Right kidney (tissue), 1 donor: ENCODE results near the gene MAML2.
A peak's percentile ranks its signal among the peaks of the same experiment; 100 is the strongest.

Source experiments
- DNase-seq: peaks from one replicate; pipeline ENCODE4 v3.0.0-alpha.2; 2016

Gene MAML2

DNA sequence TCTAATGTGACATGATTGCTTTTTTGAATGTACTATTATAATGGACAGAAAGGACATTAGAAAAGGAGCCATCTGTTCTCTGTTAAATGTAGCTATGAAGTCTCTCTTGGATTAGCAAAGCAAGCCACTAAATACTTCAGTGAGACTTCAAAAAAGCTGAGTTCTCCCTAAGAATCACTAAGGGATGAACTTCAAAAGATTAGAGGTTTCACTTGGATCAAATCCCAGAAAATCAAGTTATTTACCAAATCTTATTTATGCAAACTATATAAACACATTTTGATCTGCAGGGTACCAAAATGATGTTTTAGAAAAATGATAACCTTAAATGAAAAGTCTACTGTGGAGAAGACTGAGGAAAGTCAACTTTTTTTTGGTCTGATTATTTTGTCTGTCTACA is 337.0 kb downstream of the MAML2 start:
- DNase-seq, result no peak

DNA sequence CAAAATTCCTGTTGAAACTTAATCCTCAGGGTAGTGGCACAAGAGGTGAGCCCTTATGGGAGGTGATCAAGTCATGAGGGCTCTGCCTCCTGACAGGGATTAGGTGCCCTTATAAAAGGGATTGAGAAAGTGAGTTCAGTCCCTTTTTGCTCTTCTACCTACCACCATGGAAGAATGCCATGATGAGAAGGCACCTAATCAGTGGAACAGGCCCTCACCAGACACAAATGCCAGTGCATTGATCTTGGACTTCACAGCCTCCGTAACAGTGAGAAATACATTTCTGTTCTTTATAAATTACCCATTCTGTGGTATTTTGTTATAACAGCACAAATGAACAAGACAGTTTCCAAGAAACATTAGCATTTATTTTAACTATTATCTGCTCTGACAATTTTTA is 338.1 kb downstream of the MAML2 start:
- DNase-seq, result no peak

DNA sequence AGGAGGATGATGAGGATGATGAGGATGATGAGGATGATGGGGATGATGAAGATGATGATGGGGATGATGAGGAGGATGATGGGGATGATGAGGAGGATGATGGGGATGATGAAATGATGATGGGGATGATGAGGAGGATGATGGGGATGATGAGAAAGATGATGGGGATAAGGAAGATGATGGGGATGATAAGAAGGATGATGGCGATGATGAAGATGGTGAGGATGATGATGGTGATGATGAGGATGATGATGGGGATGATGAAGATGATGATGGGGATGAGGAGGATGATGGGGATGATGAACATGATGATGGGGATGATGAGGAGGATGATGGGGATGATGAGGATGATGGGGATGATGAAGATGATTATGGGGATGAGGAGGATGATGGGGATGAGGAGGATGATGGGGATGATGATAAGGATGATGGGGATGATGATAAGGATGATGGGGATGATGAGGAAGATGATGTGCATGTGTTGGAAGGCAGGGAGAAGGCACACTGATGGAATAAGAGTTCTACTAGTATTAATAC is 340.2 kb downstream of the MAML2 start:
- DNase-seq, result no peak

GRCh38 chr11:96002339-96002738 is 340.7 kb downstream of the MAML2 start:
- DNase-seq, result no peak

GRCh38 chr11:96001037-96001436 is 342.0 kb downstream of the MAML2 start:
- DNase-seq, result no peak

- DNase-seq, result no peak
These were observed 343.1 kb downstream of the MAML2 start for GRCh38 chr11:95999711-96000406.

DNA sequence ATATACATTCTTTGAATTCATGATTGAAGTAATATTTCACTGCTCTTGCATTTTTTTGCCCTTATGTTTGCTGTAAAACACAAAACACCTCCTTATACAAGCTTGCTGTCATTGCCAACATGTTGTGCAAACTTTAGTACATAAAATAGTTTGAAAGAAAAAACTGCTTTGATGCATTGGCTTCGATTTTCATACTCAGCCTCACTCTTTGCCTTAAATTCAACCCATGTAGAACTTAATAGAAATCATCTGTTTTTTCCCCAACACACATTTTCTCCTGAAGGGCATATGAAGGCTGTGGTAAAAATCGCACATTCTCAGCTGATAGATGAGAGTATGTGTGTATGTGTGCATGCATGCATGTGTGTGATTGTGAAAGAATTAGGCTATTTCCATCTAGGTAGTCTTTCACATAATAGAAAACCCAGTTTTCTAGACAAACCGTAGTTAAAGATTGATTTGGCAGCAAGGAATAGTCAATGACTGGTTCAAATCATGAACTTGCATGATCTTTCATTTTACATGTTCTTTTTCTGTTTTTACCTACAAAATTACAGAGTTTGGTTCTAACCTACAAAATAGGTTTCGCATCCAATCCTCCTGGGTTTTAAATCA is 346.3 kb downstream of the MAML2 start:
- no peak for DNase-seq

- DNase-seq, result no peak
These were observed 348.7 kb downstream of the MAML2 start for GRCh38 chr11:95994329-95994728.

- DNase-seq, result peak; percentile 19
These were observed 349.3 kb downstream of the MAML2 start for GRCh38 chr11:95993438-95994298.

DNA sequence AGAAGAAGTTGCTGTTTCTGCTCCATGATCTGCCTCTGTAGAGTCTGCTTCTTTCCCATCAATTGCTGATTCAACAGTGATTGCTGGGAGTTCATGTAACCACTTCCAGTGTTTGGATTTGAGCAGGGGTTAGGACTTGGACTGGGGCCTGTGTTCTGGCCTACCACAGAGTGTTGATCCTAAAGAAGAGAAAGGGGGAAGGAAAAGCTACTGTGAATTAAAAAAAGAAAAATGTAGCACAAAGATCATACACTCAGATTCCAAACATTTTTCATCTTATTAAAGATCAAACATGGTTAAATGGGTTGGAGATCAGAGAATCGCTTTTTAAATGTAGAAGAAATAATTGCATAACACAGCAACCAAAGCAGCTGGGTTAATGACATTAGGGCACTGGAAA is 351.4 kb downstream of the MAML2 start:
- no peak for DNase-seq

GRCh38 chr11:95991101-95991500 is 351.9 kb downstream of the MAML2 start:
- DNase-seq, result no peak

DNA sequence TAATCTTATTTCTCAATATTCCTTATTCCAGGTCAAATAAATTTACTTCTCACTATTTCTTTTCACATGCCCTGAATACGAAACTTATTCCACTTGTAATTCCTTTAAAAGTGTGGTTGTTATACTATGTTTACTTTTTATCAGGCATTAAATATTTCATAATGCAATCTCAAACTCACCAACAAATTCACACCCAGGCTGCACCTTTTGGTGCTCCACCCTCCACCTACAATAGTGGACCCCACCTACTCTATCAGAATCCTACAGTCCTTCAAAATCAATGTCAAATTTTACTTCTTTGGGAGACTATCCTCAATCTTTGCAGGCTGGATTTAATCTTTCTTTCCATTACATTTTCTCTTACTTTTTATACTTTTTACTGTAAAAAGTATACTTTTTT is 353.2 kb downstream of the MAML2 start:
- no peak for DNase-seq

GRCh38 chr11:95989076-95989605 is 353.9 kb downstream of the MAML2 start:
- DNase-seq, result no peak

DNA sequence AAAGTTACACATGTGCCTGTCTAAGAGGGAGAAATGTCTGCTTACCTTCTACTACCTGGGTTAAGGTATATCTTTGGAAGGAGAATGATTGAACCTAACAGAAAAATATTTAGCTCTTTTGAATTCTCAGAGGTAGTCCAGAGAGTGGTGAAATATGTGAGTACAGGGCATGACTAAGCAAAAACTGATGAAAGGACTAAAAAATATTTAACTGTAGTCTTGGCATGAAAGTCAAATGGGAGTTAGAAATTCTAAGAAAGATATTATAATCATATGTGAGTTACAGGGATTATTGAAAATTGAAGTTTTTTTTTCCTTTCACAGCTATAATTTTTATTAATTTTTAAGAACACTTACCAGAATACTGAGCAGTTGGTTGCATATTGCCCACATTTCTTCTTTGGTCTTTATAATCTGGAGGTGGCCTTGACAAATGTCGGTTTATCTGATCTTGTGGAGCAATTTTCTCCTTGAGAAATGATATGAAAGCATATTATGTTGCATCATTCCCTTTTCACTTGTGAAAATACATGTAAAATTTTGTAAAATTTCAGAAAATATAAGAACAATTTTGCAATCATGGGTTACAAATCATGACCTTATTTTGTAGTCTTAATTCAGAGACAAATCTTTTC is 357.7 kb downstream of the MAML2 start:
- DNase-seq, result no peak

- no peak for DNase-seq
These were observed 358.9 kb downstream of the MAML2 start for GRCh38 chr11:95984072-95984471.

DNA sequence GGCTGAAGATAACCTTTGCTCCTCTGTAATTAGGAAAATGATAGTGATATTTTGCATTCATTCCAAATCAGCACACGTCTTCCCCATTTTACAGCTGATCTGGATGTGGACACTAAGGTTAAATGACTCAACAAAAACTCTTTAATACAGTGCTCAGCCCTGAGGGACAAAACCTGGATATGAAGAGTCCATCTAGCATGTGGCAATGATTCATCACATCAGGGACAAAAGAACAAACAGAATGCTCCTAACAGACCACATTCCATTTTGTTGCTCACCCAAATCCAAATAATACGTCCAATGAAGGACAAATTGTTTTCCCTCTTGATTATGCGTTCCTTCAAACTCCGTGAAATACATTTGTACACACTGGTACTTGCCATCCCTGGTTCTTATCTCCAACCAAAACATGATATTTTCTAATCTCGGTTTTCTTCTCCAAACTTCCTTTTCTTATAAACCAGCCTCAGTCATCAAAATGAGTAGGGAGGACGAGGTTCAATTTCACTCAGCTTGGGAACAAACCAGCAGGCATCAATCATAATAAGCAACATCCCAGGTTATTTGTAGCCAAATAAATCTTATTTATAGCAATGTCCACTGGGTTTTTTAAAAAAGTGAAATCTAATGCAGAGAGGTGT is 365.3 kb downstream of the MAML2 start:
- DNase-seq, result no peak

GRCh38 chr11:95976550-95976949 is 366.4 kb downstream of the MAML2 start:
- DNase-seq, result no peak

DNA sequence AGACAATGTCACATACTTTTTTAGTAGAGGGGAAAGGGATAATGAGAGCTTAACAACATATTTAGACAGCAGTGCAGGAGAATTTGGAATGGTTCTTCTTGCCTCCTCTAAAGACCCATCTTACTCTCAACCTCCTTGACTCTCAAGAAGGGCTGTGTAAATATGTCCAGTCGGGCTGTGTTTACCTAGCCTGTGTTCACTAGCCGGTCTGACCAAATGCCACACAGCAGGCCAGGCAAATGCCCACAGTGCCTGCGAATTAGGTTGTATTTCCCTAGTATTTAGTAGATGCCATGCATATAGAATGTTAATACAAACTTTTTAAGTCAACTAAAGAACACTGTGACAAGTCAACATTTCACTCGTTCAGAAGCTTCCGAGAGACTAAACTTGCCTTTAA is 367.7 kb downstream of the MAML2 start:
- no peak for DNase-seq

- DNase-seq, result no peak
These were observed 370.9 kb downstream of the MAML2 start for GRCh38 chr11:95972060-95972459.

DNA sequence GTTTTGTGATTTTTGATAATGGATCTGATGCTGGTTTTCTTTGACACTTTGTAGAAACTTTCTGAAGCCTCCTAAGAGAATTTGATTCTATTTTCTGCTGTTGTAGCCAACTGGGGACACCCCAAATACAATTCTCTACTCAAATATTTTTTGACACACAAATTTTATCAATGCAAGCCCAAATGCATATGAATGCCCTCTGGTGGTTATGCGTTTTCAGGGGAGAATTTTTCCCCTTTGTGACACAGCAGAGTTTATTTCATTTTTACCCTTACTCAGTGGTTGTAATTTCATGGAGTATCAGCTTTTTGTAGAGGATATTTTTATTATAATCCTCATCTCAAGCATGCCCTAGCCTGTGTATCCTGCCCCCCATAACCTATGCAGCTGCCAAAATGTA is 374.4 kb downstream of the MAML2 start:
- no peak for DNase-seq

- no peak for DNase-seq
These were observed 378.7 kb downstream of the MAML2 start for GRCh38 chr11:95964281-95964680.

GRCh38 chr11:95961758-95962157 is 381.2 kb downstream of the MAML2 start:
- DNase-seq, result no peak
